D721Med (cell line): ENCODE results near the gene ADARB2.
"Not testable (repeated sequence)": the region's sequence is repeated elsewhere in the genome, so short reads cannot be mapped to it uniquely, and the experiment has no call there.

Source experiments
- DNase-seq: peaks from one replicate; pipeline ENCODE4 v3.0.0; 2011; ENCODE audit warnings: low spot score; ENCODE audit not compliant: insufficient read length
- FAIRE-seq: peaks from 2 replicates; lab custom pipeline; 2011; peaks lifted over from hg19 to GRCh38; lab: Jason Lieb, UNC
- TF ChIP-seq, protein P1 (sequence below): IDR thresholded peaks from 2 replicates; pipeline ENCODE4 v1.5.1; 2012; ENCODE audit warnings: mild to moderate bottlenecking, control low read depth; ENCODE audit not compliant: insufficient read depth; ENCODE audit errors: missing control alignments

ADARB2 gene

DNA sequence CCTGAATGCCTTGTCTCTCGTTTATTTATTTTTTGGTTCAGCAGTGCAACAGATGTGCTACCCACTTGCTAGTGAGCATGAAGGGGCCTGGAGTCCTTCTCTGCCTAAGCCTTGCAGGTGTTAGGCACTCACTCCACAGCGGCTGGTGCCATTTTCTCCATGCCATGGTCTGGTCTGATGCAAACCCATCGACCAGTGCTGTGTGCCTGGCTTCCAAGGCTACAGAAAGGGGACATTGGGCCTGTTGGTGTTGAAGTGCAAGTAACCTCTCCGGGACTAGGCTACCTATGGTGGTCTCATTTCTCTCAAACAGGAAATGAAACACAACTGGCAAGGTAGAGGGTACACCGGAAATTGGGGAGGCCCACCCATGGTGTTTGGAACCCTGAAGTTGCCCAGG, 198.1 kb downstream of the ADARB2 start:
- DNase-seq (no peak), FAIRE-seq (no peak)
- TF ChIP-seq, protein P1, sequence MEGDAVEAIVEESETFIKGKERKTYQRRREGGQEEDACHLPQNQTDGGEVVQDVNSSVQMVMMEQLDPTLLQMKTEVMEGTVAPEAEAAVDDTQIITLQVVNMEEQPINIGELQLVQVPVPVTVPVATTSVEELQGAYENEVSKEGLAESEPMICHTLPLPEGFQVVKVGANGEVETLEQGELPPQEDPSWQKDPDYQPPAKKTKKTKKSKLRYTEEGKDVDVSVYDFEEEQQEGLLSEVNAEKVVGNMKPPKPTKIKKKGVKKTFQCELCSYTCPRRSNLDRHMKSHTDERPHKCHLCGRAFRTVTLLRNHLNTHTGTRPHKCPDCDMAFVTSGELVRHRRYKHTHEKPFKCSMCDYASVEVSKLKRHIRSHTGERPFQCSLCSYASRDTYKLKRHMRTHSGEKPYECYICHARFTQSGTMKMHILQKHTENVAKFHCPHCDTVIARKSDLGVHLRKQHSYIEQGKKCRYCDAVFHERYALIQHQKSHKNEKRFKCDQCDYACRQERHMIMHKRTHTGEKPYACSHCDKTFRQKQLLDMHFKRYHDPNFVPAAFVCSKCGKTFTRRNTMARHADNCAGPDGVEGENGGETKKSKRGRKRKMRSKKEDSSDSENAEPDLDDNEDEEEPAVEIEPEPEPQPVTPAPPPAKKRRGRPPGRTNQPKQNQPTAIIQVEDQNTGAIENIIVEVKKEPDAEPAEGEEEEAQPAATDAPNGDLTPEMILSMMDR, result no peak

DNA sequence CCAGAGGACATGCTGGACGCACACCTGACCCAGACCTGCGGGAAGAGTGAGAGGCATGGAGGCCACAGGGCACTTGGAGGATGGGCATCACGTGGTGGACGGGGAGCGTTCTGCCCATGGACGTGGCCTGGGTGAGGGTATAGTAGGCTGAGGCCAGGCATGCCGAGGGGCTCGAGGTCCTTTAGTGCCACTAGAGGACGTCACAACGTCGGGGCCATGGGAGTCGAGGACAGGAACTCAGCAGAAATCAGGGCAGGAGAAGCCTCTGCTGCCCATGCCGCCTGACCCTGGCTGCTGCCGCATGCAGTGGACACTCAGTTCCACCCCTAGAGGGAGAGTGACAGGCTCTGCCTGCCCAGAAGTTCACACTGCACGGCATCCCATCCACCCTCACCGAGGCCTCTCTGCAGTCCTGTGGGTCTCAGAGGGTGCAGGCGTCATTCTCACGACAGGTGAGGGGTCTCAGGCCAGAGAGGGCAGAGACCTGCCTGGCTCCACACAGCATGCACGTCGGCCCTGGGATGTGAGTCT, 198.7 kb downstream of the ADARB2 start:
- FAIRE-seq (no peak), DNase-seq (no peak)
- TF ChIP-seq, protein P1, result no peak

DNA sequence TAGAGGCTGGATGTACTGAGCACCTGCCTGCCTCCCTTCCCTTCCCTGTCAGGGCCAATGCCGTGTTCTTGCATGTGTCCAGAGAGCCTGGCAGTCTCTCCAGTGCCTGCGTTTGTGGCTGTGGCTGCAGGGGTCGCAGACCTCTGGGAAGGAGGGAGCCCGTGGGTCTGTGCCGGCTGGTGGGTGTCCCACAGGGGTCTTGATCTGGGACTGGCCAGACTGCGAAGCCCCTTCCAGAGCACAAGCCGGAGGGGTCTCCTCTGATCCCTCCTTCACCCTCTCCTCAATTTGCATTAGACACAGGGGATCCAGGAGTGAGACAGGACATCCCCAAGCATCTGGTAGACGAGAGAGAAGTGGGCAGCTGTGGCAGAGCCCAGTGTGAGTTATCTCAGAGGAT, 199.2 kb downstream of the ADARB2 start:
- TF ChIP-seq, protein P1, result no peak
- no peak for DNase-seq
- FAIRE-seq, result no peak

DNA sequence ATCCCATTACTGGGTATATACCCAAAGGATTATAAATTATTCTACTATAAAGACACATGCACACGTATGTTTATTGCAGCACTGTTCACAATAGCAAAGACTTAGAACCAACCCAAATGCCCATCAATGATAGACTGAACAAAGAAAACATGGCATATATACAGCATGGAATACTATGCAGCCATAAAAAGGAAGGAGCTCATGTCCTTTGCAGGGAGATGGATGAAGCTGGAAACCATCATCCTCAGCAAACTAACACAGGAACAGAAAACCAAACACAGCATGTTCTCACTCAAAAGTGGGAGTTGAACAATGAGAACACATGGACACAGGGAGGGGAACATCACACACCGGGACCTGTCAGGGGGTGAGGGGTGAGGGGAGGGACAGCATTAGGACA, 199.9 kb downstream of the ADARB2 start:
- DNase-seq, FAIRE-seq: not testable (repeated sequence)

DNA sequence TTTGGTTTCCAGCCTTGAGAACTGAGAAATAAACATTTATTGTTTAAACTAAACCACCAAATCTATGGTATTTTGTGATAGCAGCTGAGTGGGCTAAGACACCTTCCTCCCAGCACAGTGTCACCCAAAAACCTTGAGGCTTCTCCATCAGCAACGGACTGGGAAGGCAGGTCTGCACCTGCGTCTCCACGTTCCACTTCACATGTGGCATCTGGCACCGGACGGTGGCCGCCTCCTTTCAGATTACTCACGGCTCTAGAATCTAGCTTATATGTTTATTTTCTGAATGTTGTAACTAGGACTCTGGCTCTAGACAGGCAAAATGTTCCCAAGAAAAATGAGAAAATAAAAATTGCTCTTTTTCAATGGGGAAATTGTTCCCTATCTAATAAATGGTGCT, 201.0 kb downstream of the ADARB2 start:
- DNase-seq (no peak), FAIRE-seq (no peak)
- TF ChIP-seq, protein P1, result no peak

DNA sequence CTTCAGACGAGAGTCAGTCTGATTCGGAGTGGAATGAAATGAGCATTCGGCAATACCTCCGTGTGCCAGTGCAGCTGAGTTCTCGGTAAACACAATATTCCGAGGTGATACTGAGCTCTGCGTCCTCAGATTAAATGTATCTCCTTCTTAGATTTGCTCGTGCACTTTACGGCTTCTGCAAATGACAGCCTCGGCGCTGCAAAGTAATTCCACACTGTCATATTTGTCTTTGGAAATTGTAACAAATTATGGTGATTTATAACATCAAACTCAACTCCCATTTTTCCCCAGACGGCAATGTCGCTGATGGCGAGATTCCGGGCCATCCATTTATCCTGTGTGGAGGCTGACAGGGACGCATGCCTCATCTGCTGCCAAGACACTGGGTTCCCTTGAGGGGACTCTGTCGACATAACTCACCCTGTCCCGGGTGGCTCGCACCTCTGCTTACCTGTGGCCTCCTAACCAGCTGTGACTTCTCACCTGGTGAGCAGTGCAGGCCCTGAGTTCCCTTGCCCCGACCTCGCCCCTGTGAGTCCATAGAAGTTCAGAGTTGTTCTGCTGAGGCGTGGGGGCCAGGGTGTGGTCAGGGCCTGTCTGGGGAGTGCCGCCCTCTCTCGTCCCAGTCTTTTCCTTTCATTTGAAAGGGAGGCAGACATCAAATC, 201.9 kb downstream of the ADARB2 start:
- TF ChIP-seq, protein P1, result no peak
- FAIRE-seq (no peak), DNase-seq (no peak)

DNA sequence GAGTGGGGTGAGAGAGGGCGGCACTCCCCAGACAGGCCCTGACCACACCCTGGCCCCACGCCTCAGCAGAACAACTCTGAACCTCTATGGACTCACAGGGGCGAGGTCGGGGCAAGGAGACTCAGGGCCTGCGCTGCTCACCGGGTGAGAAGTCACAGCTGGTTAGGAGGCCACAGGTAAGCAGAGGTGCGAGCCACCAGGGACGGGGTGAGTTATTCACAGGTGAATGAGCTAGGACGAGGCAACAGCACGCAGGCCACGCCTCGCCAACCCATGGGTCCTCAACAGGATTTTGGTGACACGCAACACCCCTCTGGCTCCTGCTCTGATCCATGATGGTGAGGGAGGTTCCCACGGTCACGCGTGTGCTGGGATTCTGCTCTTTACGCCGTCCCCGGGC, 202.5 kb downstream of the ADARB2 start:
- TF ChIP-seq, protein P1, result no peak
- FAIRE-seq (no peak), DNase-seq (no peak)

DNA sequence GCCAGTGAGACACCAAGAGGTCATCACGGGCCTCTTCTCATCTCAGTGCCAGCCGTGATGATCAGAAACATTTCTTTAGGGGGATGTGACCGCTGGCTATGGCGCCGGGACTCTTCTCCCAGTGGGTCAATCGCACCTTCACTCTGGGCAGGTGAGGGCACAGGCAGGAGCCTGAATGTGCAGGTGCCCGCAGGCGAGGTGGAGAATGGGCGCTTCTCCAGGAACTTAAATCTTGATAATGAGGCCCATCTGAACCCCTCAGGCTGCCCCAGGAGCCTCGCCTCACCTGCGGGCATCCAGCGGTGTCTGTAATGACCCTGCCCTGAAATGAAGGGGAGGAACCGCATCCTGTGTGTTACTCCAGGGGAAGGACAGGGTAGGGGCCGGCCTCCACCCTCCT, 204.7 kb downstream of the ADARB2 start:
- FAIRE-seq (no peak), DNase-seq (no peak)
- TF ChIP-seq, protein P1, result no peak
